GM12865 (cell line): ENCODE results near the gene PSMB9.
"Not testable (repeated sequence)": the region's sequence is repeated elsewhere in the genome, so short reads cannot be mapped to it uniquely, and the experiment has no call there.

Source experiments
- DNase-seq: peaks from one replicate; pipeline ENCODE4 v3.0.0; 2010; ENCODE audit warnings: low read depth
- H3K4me3 ChIP-seq: 2 replicates; pipeline ENCODE4 v1.5.1; 2011; ENCODE audit warnings: mild to moderate bottlenecking, low read depth, low read length, control low read depth
- TF ChIP-seq, protein P1 (sequence below): IDR thresholded peaks from 2 replicates; pipeline ENCODE4 v1.5.1; 2011; ENCODE audit warnings: low read length, control low read depth, low read depth, inconsistent platforms; ENCODE audit not compliant: insufficient read depth; ENCODE audit errors: missing control alignments

Gene PSMB9

DNA sequence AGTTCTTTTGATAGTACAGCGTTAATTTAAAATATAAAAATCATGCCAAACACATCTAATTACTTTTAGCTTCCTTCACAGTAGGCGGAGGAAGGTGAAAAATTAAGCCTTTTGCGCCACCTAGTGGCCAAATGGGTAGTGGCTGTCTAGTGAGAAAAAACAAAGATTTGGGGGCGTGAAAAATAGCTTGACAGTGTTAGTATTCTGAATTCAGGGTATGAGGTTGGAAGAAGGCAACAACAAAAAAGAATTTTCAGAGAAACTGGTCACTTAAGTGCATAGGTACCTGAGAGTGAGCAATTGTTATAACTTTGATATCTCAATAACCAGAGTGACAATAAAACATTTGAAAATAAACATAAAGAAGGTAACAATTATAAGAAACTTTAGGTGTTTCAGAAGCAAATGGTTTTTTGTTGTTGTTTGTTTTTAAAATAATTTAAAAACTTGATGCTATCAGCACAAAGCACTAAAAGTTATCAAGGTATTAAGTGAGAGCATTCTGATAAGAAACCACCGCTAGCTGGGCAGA lies 14.3 kb downstream of the PSMB9 start:
- TF ChIP-seq, protein P1, sequence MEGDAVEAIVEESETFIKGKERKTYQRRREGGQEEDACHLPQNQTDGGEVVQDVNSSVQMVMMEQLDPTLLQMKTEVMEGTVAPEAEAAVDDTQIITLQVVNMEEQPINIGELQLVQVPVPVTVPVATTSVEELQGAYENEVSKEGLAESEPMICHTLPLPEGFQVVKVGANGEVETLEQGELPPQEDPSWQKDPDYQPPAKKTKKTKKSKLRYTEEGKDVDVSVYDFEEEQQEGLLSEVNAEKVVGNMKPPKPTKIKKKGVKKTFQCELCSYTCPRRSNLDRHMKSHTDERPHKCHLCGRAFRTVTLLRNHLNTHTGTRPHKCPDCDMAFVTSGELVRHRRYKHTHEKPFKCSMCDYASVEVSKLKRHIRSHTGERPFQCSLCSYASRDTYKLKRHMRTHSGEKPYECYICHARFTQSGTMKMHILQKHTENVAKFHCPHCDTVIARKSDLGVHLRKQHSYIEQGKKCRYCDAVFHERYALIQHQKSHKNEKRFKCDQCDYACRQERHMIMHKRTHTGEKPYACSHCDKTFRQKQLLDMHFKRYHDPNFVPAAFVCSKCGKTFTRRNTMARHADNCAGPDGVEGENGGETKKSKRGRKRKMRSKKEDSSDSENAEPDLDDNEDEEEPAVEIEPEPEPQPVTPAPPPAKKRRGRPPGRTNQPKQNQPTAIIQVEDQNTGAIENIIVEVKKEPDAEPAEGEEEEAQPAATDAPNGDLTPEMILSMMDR: peak; percentile 70
- peak; percentile 88 for DNase-seq
- no peak overlapping the region for H3K4me3 ChIP-seq

DNA sequence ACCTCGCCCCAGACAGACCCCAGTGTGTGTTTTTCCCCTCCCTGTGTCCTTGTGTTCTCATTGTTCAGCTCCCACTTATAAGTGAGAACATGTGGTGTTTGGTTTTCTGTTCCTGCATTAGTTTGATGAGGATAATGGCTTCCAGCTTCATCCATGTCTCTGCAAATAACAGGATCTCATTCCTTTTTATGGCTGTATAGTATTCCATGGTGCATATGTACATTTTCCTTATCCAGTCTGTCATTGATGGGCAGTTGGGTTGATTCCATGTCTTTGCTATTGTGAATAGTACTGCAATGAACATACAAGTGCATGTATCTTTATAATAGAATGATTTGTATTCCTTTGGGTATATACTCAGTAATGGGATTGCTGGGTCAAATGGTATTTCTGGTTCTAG lies 20.0 kb downstream of the PSMB9 start:
- not testable (repeated sequence) for DNase-seq

DNA sequence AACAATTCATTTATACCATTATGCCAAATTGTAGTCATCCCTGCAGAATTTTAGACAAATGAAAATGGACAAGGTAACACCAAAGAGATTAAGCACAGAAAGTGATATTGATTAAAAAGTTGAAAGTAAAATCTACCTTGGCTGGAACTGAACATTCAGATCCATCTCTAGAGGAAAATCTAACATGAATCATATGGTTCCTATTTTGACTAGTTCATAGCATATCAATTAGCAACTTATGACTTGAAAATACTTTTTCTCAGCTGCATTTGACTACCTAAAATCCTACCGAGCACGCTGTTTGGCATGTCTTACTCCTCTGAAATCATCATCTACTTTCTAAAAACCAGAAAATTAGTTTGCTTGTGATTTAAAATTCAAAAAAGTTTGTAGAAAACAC lies 22.6 kb downstream of the PSMB9 start:
- H3K4me3 ChIP-seq: no peak overlapping the region
- TF ChIP-seq, protein P1: no peak
- no peak for DNase-seq

More for the DNA sequence above, 20.0 kb downstream of the PSMB9 start:
- not testable (repeated sequence) for H3K4me3 ChIP-seq

DNA sequence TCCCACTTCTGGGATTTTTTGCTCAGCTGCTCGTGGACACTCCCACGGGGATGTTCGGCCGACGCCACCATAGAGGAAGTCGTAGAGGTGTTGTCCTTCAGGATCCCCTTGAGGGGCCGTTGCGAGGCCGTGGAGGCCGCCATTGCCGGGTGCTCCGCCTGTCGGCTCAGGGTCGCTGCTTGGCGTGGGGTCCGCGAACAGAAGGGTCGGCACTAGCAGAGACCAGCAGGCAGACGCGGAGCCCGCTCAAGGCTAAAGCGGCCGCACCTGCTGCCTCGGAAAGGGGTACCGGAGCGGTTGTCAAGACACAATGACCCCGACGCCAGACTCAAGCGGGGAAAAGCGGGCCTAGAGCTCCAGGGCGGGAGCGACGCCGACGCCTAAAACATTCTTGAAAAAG lies 25.7 kb downstream of the PSMB9 start:
- TF ChIP-seq, protein P1: no peak
- no peak overlapping the region for H3K4me3 ChIP-seq
- no peak for DNase-seq

DNA sequence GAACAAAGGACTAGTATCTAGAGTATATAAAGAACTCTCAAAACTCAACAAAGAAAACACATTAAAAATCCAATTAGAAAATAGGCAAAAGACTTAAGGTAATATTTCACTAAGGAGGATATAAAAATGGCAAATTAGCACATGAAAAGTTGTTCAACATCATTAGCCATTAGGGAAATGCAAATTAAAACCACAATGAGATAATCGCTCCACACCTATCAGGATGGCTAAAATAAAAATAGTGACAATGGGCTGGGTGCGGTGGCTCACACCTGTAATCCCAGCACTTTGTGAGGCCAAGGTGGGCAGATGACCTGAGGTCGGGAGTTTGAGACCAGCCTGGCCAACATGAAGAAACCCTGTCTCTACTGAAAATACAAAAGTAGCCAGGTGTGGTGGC lies 27.0 kb downstream of the PSMB9 start:
- H3K4me3 ChIP-seq, DNase-seq: not testable (repeated sequence)

DNA sequence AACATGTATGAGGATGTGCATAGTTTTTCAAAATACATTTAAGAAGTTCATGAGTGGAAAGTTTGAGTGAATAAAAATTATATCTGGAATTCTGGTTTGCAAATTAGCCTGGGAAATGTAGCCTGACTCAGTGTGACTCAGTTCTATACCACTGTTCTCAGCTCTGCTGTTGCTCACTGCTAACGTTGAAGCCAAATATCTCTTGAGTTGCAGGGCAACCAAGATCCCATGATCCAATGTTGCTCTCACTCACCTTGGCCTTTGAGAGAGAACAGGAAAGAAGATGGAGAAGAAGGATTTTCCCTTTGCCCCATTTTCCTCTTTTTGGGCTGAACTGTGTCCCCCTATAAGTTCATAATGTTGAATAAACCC lies 28.9 kb downstream of the PSMB9 start:
- H3K4me3 ChIP-seq: no peak overlapping the region
- TF ChIP-seq, protein P1: no peak
- no peak for DNase-seq

DNA sequence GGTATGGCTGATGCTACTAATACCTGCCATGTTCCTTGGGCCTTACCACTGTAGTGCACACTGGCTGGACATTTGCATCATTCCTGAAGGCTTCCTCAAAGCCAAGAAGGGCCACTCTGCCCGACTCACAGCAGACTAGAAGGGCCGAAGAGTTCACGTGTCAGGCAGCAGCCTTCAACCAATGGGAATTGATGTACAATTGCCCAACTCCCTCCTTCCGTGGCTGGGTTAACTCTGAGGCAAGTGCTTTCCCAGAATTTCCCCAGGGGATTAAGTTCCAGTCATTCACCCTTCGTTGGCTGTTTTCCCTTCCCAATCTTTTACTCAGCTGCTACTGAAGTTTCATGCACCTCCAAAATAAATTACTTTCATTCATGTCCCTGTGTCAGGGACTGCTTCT lies 29.8 kb downstream of the PSMB9 start:
- TF ChIP-seq, protein P1: no peak
- H3K4me3 ChIP-seq: no peak overlapping the region
- no peak for DNase-seq

DNA sequence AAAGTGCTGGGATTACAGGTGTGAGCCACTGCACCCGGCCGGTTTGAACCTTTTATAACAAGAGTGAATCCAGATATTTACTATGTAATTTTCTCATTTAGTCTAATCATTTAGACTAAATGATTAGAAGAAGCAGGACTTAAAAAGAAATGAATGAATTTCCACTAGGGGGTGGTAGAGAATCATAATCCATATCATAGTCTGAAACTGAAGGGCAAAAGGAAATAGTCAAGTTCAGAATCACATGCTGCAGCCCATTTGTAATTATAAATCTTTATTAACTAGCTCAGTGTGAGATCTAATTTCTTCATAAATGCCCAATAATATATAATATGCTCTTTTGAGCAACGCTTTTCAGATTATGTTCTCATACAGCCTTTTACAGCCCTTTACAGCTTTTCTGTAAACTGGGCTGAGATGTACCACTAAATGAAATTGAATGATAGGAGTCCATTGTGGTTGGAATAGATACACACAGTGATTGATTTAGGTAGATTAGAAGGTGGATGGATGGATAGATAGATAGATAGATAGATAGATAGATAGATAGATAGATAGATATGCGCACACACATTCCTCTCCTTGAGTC lies 31.8 kb downstream of the PSMB9 start:
- H3K4me3 ChIP-seq: no peak overlapping the region
- peak; percentile 86 for DNase-seq
- TF ChIP-seq, protein P1: peak; percentile 45
